ENCODE data around the gene PTPRM.

PTPRM gene

GRCh38 chr18:7566567-7567473 is at the start of gene PTPRM:
PTPRM (plus strand) TSS chr18:7567316; CDS start chr18:7567819, 503 bp downstream.
- DNase-seq (ENCODE audit: low spot score) = peak; percentile 79

DNA sequence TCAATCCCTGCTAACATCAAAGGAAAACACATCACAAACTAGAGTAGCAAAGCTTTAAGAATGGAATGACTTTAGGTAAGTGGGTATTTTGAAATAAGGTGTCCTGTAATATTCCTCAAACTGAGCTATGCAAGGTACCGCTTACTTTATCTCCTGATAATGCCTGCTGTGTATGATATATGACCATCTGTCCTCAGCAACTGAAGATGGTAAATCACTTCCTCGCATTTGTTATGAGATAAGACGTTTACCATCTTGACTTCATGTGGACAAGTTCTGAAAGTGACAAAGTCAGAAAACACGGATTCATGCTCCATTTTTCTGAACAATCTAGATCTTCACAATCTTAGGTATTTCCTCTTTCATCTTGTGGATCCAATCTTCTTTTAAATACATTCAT is 49.3 kb upstream of the PTPRM start:
- no peak for DNase-seq (ENCODE audit: low spot score)

GRCh38 chr18:7520200-7520785 is 46.8 kb upstream of the PTPRM start:
- DNase-seq (ENCODE audit: low spot score) = no peak

DNA sequence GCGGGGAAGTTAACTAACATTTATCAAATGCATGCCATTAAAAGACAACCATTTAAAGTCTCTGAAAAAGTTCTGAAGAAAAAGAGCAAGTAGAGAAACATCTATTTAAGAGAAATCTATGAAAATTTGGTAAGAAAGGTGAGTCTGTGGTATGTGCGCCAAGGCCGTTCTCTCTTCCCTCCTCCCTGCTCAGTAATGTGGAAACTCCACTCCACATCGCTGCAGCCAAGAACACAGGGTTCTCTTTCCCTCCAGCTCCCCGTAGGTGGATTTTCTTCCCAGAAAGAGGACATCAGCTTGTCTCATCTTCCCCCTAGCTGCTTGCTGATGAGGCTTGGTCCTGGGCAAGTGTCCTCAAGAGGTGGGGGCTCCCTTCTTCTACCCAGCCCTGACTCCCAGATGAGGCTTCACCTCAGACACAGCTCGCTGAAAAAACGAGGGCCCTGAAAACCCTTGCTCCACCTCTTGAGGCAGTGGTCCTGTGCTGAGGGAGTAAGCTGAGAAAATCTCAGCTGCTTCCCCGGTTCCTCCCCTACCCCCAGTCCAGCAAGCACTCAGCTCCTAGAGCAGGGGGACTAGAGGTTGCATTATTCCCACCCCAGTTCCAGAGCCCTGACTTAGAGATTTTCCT is 45.8 kb upstream of the PTPRM start:
- DNase-seq (ENCODE audit: low spot score) = no peak

DNA sequence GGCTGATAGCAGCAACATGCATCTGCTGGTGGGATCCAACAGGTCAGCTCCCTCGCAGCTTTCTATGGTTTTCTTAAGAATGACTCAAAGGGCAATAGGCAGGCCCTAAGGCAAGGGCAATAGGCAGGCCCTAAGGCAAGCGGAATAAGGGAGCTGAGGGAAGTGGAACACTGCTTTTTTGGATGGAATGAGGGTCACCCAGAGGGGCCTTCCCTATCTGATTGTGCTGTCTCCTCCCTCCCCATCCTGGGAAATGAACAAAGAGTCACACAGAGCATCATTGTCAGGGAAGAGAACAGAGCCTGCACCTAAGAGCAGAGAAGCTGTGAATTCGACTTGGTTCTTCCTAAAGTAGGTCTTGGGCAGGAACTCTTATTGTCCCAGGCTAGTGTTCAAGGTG is 43.3 kb upstream of the PTPRM start:
- DNase-seq (ENCODE audit: low spot score) = no peak

- DNase-seq (ENCODE audit: low spot score) = no peak
These were observed 42.3 kb upstream of the PTPRM start for GRCh38 chr18:7524786-7525185.

- no peak for DNase-seq (ENCODE audit: low spot score)
These were observed 34.2 kb upstream of the PTPRM start for GRCh38 chr18:7532942-7533341.

- DNase-seq (ENCODE audit: low spot score) = no peak
These were observed 31.5 kb upstream of the PTPRM start for GRCh38 chr18:7535436-7536205.

DNA sequence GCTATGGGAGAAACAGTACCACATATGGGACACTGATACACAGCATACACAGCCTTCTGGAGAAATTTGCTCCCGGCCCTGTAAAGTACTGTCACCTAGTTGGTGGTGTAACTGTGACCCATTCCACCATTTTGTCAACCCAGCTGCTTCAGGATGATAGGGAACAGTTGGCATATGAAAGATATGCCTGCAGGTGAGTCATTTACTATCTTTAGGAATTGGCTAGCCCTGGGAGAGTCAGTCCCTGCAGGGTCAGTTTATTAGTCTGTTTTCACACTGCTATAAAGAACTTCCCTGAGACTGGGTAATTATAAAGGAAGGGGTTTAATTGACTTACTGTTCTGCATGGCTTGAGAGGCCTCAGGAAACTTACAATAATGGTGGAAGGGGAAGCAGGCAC is 30.0 kb upstream of the PTPRM start:
- no peak for DNase-seq (ENCODE audit: low spot score)

- no peak for DNase-seq (ENCODE audit: low spot score)
These were observed 25.3 kb upstream of the PTPRM start for GRCh38 chr18:7541835-7542234.

- no peak for DNase-seq (ENCODE audit: low spot score)
These were observed 22.4 kb upstream of the PTPRM start for GRCh38 chr18:7544686-7545085.

DNA sequence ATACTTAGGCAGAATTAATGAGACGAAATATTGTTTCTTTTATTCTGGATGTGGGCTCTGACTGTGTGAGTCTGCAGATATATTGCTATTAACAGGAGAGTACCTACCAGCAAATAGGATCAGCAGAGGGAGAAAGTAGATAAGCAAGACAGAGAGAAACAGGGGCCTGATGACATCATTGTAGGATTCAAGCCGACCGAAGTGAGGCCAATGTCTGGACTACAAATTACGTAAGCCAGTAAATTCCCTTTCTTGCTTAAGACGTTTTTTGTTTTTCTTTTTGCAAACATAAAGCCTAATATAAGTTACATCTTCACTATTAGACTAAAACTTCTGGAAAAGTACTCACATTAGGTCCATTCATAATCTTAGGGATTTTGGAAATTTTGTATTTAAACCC is 21.4 kb upstream of the PTPRM start:
- no peak for DNase-seq (ENCODE audit: low spot score)

DNA sequence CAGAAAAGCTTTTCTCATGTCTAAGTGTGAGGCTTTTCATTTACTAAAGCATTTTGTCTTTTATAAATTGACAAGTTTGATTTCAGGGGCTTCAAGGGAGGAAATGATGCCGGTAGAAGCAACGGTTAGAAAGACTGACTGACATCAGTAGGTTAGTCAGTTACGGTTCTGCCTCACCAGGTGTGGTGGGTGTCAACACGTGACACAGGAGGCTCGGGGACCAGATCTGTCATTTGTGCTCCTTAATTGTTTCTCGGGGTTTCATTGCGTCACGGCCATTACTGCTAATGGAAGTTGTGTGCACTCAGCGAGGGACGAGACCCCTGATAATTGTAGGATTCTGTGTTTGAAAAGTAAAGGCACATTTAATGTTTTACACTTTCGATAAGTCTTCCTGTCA is 18.9 kb upstream of the PTPRM start:
- DNase-seq (ENCODE audit: low spot score) = no peak

- no peak for DNase-seq (ENCODE audit: low spot score)
These were observed 18.4 kb upstream of the PTPRM start for GRCh38 chr18:7548721-7549120.

GRCh38 chr18:7557973-7558372 is 9.1 kb upstream of the PTPRM start:
- no peak for DNase-seq (ENCODE audit: low spot score)

DNA sequence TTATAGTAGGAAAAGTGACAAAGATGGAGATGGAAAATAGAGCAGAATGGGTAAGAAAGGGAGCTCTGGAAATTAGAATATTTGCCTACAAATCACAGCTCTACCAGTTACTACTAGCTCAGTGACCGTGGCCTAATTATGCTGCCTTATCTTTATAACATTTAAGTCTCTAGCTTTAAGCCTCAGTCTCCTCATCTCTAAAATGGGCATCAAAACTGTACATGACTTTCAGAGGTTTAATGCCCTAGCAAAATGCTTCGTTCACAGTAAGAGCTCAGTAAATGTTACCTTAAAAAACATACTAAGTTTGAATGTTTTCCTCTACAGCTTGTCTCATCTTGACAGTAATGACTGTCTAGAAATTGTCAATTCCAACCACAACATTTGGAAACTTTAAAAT is 8.3 kb upstream of the PTPRM start:
- DNase-seq (ENCODE audit: low spot score) = no peak

DNA sequence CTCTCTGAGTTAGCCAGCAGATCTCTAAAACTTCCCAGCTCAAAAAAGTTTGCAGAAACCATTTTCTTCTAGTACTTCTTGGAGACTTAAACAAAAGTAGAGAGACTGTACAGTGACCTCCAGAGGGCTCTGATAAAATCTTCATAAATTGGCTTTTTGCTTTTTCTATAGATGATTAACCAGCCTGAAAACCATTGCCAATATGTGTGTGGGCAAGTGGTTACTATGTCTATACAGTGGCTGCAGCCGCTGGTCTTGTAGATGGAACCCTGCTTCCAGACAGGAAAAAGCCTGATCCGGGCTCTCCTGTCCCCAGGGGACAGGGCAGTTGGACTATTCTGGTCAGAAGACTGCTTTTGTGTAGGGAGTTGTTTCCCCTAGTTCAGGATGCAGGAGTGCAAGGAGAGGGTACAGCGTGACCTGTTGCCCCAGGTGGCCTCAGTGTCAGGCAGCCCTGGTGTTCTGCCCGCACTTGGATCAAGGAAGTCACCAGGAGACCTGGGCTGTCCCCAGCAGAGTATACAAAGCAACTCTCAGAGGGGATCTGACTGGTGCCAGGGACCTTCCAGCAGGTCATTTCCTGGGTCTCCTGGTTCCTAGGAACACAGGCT is 7.3 kb upstream of the PTPRM start:
- DNase-seq (ENCODE audit: low spot score) = no peak

DNA sequence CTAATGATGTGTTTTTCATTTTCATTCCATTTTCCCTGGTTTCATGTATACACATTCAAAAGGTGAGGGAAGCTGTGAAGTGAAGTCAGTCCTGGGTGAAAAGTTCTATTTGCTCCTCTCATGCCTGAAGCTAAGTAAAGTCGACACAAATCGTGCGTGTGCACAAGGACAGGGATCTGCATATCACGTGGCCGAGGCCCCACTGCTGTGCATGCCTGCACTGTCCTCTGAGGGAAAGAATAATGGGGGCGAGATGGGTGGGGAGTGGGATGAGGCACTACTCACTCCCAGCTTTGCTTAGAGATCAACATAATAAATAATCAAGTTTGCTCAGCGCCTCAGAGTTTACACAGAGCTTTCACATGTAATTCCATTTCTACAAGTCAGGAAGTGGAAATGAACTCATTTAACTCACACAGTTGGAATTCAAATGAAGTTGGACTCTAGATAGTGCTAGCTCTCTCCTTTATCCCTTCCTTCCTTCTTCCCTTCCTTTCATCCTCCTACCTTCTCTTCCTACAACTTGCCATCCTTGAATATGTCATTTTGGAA is 5.1 kb upstream of the PTPRM start:
- no peak for DNase-seq (ENCODE audit: low spot score)

DNA sequence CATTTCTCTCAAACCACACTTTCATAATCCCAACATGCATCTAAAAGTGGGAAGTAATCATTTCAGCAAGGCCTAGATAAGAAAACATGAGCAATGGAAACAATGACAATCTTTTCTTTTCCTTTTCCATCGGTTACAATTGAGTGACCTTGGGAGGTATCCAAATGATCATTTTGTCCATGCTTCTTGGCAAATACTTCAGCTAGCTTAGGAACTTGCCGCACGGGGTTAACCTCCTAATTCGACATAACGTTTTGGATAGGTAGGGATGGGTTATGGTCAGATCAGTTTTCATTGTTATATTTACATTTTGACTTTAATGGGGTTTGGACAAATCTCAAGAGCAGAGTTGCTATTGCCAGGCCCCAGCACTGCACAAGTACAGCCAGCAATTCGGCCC is 4.6 kb upstream of the PTPRM start:
- DNase-seq (ENCODE audit: low spot score) = no peak

DNA sequence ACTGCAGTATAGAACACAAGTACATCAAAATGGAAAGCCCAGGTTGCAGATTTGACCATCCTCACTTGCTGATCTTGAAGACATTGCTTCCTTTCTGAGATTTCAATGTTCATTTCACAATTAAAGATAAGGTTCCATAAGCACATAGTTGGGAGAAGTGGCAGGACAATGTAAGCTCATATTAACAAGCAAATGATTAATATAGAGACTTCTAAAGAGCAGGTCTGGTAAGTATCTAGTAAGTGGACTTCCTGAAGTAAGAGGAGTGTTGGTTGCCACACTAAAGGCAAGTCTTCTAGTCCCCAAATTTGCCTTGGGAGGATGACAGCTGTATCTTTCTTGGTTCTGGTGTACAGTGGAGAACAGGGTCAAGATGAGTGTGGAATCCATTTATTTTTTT is 1.4 kb upstream of the PTPRM start:
- DNase-seq (ENCODE audit: low spot score) = no peak

DNA sequence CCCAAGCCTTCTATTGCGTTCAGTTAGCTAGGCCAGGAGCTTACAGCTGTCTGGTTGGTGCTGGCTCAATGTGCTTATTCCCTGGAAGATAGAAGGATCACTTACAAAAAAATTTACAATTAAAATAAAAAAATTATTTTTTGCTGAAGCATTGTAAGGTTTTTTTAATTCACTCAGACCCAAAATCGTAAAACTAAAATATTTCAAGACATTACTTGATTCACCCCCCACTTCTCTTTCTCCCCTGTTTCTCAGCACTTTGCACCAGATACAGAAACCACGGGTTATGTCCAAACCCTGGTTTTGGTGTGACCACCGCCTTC is 911 bp upstream of the PTPRM start:
- DNase-seq (ENCODE audit: low spot score) = no peak
